AG04450 (cell line): ENCODE data around the gene MTRF1L. TPM values are rescaled to one million over a fixed set of nuclear protein-coding genes. Genes with fewer than 3 reads are reported as not detected.

Experiments
- CTCF ChIA-PET: fragments of 300-600, 350-600 bp; formaldehyde crosslinking; extraction: SDS; loops from one replicate; lab custom pipeline; 2022; ENCODE audit warnings: antibody characterized with exemption, inconsistent platforms; lab: Charles Lee
- POLR2A ChIA-PET: fragments of 350-600 bp; formaldehyde crosslinking; extraction: SDS; loops from one replicate; lab custom pipeline; 2021; ENCODE audit warnings: antibody characterized with exemption, inconsistent platforms; lab: Yijun Ruan, JAX
- DNase-seq: peaks from one replicate; pipeline ENCODE4 v3.0.0-alpha.2; 2011; ENCODE audit warnings: low read depth, low spot score
- H3K27ac ChIP-seq: one replicate; pipeline ENCODE4 v1.5.1; 2012; ENCODE audit warnings: low read depth, low read length, control low read depth
- H3K27me3 ChIP-seq: one replicate; pipeline ENCODE4 v1.6.0; 2012; ENCODE audit warnings: low read length; ENCODE audit not compliant: control insufficient read depth, insufficient read depth
- H3K4me3 ChIP-seq: 2 replicates; pipeline ENCODE4 v1.5.1; 2011; ENCODE audit warnings: mild to moderate bottlenecking, low read depth, low read length, control low read depth
- H3K9me3 ChIP-seq: 2 replicates; pipeline ENCODE4 v1.5.1; 2012; ENCODE audit warnings: low read length; ENCODE audit not compliant: control insufficient read depth, insufficient read depth
- CTCF ChIP-seq: IDR thresholded peaks from 2 replicates; pipeline ENCODE4 v1.5.1; 2011; ENCODE audit warnings: low read depth, low read length, control low read depth, inconsistent platforms
- polyA plus RNA-seq: library from polyadenylated mRNA; depleted of rRNA; stranded (reverse); fragments of >200 nt; gene quantifications from 2 replicates; pipeline ENCODE4 v1.2.3, GENCODE V29; 2011

Gene MTRF1L
- polyA plus RNA-seq, 1 experiment: 23.7 TPM

- H3K9me3 ChIP-seq: no peaks in the 10 kb centered on the region
- H3K27me3 ChIP-seq: no peaks in the 10 kb centered on the region
- DNase-seq: no peak
- POLR2A ChIA-PET: no interaction called here
- H3K4me3 ChIP-seq: no peak overlapping the region
- TF ChIP-seq CTCF: peak; percentile 76
- no peak overlapping the region for H3K27ac ChIP-seq
- CTCF ChIA-PET: interaction anchor here (0.6 to 2.3 kb wide), 26 partner anchors 9 to 288 kb away, joined by 3 to 12 read pairs (median 4); no protein-coding TSS in a partner anchor
These were observed 21.6 kb upstream of the MTRF1L start for GRCh38 chr6:153023977-153024708.

- CTCF ChIA-PET: no interaction called here
- H3K9me3 ChIP-seq: no peaks in the 10 kb centered on the region
- H3K27me3 ChIP-seq: no peaks in the 10 kb centered on the region
- POLR2A ChIA-PET: no interaction called here
- DNase-seq: no peak
- H3K27ac ChIP-seq: no peak overlapping the region
- H3K4me3 ChIP-seq: no peak overlapping the region
- TF ChIP-seq CTCF: no peak
These were observed 15.8 kb upstream of the MTRF1L start for GRCh38 chr6:153018355-153018754.

GRCh38 chr6:153016846-153017245, 14.3 kb upstream of the MTRF1L start:
- POLR2A ChIA-PET: no interaction called here
- Histone ChIP-seq H3K27ac (no peak overlapping the region), H3K27me3 (no peaks in the 10 kb centered on the region), H3K9me3 (no peaks in the 10 kb centered on the region), H3K4me3 (no peak overlapping the region)
- CTCF ChIA-PET: no interaction called here
- DNase-seq: no peak
- TF ChIP-seq CTCF: no peak

- Histone ChIP-seq H3K27me3 (no peaks in the 10 kb centered on the region), H3K9me3 (no peaks in the 10 kb centered on the region), H3K4me3 (no peak overlapping the region), H3K27ac (no peak overlapping the region)
- ChIA-PET POLR2A (no interaction called here), CTCF (interaction anchor here (0.7 to 2.9 kb wide), 3 partner anchors 8 to 11 kb away, joined by 3 to 12 read pairs (median 3); no protein-coding TSS in a partner anchor)
- DNase-seq: no peak
- TF ChIP-seq CTCF: no peak
These were observed 12.7 kb upstream of the MTRF1L start for GRCh38 chr6:153015094-153015640.

GRCh38 chr6:153013438-153013837, 10.9 kb upstream of the MTRF1L start:
- CTCF ChIA-PET: interaction anchor here (0.5 to 2.9 kb wide), 3 partner anchors 11 to 91 kb away, joined by 3 to 12 read pairs (median 6); no protein-coding TSS in a partner anchor
- no peak for DNase-seq
- H3K27ac ChIP-seq: no peak overlapping the region
- H3K9me3 ChIP-seq: no peaks in the 10 kb centered on the region
- POLR2A ChIA-PET: no interaction called here
- no peak overlapping the region for H3K4me3 ChIP-seq
- no peak for TF ChIP-seq CTCF
- no peaks in the 10 kb centered on the region for H3K27me3 ChIP-seq
